Activated CD4-positive, alpha-beta T cell treated with anti-CD3 and anti-CD28 coated beads, Interleukin-10, Interleukin-2, amounts not matched to agents 100 ng/mL and 50 ng/mL, durations not matched to agents 16 hours and 8 hours (primary cell): ENCODE results near the gene CSTF3.
"Not testable (repeated sequence)": the region's sequence is repeated elsewhere in the genome, so short reads cannot be mapped to it uniquely, and the experiment has no call there.

Experiments used
- DNase-seq: peaks from one replicate; pipeline ENCODE4 v3.0.0-alpha.2; 2020

CSTF3 gene

DNA sequence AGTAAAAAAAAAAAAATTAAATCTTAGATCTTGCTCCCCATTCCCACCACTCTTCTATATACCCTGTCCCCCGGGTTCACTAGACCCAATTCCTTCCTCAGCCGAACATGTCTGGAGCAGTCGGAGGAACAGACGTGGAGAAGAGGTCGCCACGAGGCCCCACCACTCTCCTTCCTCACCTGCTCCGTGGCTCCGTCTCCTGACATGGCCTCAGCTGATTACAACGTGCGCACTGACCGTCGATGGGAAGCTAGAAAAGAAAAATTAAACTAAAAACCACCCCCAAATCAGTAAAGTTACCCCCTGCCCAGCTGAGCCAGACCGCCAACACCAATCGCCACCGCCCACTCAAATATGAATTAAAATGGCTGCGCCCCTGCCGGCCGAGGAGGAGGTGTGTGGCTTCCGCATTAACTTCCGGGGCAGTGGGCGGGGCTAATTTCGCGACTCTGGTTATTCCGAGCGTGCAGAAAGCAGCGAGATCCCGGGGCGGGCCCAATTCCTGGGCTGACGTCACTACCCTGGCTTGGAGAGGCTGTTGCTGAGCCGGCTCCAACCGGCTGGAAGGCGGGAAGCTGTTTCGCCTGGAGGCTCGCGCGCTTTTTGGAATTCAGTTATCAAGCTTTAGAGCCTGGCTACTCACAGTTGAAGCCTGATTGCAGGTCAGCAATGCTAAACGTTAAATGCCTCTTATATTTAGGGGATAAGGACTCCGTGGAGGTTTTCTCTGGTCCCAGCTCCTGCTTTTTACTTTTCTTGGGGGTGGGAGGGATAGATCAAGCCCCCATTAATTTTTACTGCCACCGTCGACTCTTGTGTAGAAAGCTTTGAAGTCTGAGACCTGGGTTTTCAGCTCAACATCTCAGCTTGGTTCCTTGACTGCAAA, at the start of gene CSTF3:
Gene CSTF3 (minus strand): TSS at position 361 of the 886 bp plus-strand sequence. CDS start 155 bp downstream, at position 206.
- peak; percentile 98 for DNase-seq

DNA sequence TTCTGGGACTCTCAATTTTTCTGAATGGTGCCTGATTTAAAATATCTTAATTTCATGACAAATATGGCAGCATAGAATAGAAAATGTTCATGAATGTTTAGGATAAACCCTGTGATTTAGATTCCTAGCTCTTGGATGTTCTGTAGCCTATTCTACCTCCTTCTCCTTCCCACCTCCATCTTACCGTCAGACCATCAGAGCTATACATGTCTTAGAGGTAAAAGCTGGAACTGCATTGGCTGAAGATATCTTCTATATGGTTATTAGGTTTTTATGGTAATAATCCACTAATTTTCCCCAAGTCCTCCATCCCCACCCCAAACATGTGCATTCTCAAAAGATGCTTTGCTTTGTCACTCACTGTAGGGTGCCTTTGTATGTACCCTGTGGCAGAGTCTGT, 46.9 kb upstream of the CSTF3 start:
- no peak for DNase-seq

- DNase-seq = no peak
Observed at GRCh38 chr11:33207408-33207985, 46.2 kb upstream of the CSTF3 start.

DNA sequence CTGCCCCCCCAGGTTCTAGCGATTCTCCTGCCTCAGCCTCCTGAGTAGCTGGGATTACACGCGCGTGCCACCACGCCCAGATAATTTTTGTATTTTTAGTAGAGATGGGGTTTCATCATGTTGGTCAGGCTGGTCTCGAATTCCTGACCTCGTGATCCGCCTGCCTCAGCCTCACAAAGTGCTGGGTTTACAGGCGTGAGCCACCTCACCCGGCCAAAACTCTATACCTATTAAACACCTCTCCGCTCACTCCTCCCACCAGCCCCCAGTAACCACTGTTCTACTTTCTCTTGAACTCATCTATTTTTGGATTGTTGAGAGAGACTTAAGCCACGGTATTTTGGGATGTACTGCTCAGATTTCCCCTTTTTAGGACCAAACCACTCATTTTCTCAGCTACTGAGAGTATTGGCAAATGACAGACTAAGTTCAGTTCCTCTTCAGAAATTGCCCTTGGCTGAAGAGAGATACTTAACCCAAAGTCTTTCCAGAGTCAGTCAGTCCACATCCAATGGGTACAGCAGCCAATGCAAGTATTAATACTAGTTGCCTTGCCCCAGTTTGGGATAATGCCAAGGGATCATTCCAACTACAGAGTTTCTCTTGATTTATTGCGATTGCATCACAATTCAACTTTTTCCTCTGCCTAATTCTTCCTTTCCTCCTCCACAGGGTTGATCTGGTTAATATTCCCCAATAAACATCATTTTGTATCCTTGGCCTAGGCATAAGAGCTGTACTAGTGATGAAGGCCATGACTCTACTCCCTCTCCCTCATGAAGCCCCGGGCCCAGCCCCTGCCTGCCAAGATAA, 36.8 kb upstream of the CSTF3 start:
- no peak for DNase-seq

DNA sequence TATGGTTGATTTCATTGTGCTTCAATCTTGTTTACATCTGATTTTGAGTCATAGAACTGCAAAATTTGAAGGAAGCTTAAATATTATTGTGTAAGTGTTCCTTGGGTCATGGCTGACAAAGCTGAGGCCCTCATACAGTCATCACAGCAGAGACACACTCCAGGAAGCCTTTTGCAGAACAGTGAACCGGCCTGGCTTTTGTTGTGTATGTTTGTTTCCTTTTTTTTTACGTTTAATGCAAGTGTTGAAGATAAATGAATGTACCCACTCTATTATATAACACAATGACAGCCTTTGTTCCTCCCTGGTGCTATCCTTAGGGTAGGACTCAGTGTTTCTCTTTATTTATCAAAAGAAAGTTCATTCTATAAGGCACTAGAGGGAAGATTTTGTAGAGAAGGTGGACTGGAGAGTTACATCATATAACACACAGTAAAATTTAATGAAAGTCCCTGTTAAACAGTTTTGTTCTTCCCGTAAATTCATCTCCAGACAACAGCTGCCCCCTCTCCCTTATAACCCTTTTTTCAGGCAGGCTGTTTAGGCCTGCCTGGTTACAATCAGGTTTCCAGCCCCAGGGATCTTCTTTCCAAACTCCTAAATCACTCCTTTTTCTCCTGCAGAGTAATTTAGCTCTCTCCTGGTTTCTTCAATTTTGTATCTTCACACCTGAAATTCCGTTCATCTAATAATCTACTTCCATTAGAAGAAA, 34.3 kb upstream of the CSTF3 start:
- DNase-seq = no peak

DNA sequence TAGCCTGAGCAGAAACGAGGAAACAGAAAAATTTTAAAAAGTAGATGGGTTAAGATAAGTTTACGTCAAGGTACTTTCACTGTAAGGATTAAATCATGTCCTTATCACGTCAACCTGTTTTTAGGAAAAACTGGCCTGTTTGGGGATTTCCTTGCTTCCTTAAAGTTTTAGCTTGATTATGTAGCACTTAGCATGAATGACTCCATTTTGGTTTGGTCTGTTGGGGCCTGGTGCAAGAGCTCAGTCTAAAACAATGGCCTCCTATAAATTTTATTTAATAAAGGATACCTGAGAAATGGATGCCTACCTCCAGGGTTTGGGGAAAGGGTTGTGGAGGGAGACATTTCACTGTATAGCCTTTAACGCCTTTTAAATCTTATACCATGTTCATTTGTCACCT, 33.2 kb upstream of the CSTF3 start:
- no peak for DNase-seq

DNA sequence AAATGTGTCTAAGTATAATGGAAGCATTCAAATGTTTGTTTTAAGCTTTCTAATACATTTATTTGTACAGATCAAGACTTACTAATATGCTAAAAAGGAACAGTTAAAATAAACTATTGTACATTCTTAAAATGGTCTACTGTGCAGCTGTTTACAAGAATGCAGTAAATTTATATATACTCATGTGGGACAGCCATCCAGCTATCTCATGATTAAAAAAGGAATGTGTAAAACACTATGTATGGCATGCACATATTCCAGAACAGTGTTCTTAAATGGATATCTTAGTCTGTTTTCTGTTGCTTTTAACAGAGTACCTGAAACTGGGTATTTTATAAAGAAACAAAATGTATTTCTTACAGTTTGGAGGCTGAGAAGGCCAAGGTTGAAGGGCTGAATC, 30.2 kb upstream of the CSTF3 start:
- no peak for DNase-seq

GRCh38 chr11:33187998-33188722, 26.9 kb upstream of the CSTF3 start:
- DNase-seq = no peak

GRCh38 chr11:33185756-33186155, 24.5 kb upstream of the CSTF3 start:
- no peak for DNase-seq

- no peak for DNase-seq
Observed at GRCh38 chr11:33182246-33182878, 21.1 kb upstream of the CSTF3 start.

- peak; percentile 17 for DNase-seq
Observed at GRCh38 chr11:33179348-33179803, 18.1 kb upstream of the CSTF3 start.

GRCh38 chr11:33178443-33179180, 17.3 kb upstream of the CSTF3 start:
- DNase-seq = no peak

- DNase-seq = no peak
Observed at GRCh38 chr11:33177676-33178336, 16.5 kb upstream of the CSTF3 start.

GRCh38 chr11:33176760-33177159, 15.5 kb upstream of the CSTF3 start:
- DNase-seq = not testable (repeated sequence)

DNA sequence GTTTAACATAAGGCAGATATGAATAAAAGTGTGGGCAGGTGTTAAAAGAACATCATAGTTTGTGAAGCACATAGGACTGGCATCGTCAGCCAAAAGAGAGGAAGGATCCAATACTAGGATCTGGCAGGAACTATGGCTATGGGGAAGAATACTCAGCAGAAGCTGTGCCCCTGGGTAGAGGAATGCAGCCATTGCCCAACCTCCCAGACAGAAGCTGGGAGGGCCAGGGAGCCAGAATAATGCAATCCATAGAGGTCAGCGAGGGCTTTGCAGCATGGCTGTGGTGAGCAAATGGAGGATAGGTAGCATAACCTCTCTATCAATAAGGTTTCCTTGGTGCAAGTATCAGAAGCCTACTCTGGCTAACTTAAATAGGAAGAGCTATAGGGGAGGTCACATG, 11.7 kb upstream of the CSTF3 start:
- no peak for DNase-seq

DNA sequence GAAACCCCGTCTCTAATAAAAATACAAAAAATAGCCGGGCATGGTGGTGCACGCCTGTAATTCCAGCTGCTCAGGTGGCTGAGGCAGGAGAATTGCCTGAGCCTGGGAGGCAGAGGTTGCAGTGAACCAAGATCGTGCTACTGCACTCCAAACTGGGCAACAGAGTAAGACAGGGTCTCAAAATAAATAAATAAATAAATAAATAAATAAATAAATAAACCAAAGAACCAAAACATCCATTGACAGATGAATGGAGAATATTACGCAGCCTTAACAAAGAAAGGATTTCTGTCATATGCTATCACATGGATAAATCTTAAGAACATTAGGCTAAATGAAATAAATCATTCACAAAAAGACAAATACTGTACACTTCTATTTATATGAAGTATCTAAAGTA, 11.1 kb upstream of the CSTF3 start:
- DNase-seq = no peak

GRCh38 chr11:33171251-33171650, 10.0 kb upstream of the CSTF3 start:
- DNase-seq = no peak

- no peak for DNase-seq
Observed at GRCh38 chr11:33168709-33169200, 7.5 kb upstream of the CSTF3 start.

- no peak for DNase-seq
Observed at GRCh38 chr11:33162831-33163230, 1.6 kb upstream of the CSTF3 start.

- no peak for DNase-seq
Observed at GRCh38 chr11:33160587-33160986, 693 bp downstream of the CSTF3 start.
